ENCODE results near the gene MSH5.

- TF ChIP-seq EZH2 (IDR thresholded peaks at IDR 0.05; ENCODE audit: borderline replicate concordance, low read length) (no peak), CTCF (conservative IDR thresholded peaks at IDR 0.05 in 1 of 2, IDR thresholded peaks at IDR 0.05 in 1 of 2; ENCODE audit: extremely low read depth in 1 of 2, insufficient read depth in 1 of 2, low read depth in 1 of 2, low read length in 2 of 2) (no peak)
Observed at GRCh38 chr6:31719001-31719400, 20.8 kb upstream of the MSH5 start.
